ENCODE data around the gene DPYD.

The DPYD gene

DNA sequence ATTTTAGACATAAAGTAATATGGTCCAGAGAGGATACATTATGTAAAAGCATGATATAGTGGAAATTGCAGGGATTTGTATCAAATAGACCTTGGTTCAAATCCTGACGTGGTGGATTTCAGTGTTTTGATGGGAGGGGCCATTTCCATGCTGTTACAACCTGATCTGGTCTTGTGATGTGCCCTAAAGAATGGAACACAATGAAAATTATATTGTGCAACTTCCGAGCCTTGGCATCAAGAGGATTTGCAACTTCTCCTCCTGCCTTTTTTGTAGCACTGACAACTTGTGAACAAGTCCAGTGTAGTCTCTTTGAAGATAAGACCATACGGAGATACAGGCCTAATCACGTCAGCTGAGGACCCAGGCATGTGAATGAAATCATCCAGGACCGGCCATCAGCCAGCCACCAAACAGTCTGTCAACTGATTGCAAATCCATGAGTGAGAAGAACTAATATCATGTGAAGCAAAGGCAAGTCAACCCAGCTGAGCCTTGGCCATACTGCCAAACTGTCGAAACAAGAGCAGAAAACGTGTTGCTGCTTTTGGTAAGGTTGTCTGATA, 412.1 kb downstream of the DPYD start:
- no peak for DNase-seq

DNA sequence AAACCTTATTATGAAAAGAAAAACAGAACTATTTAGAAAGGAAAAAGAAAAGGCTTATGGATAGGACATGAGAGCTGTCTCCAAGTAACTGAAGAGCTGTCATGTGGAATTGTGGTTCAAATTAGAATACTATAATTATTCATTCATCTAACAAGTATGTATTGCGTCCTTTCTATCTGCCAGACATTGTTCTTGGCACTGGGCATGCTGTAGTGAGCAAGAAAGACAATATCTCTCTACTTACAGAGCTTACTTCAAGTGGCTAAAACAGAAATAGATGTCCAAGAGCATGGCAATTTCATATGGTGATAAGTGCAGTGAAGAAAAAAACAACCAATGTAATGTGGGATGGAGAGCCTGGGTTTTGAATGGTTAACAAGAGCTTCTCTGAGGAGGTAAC, 413.0 kb downstream of the DPYD start:
- no peak for DNase-seq

DNA sequence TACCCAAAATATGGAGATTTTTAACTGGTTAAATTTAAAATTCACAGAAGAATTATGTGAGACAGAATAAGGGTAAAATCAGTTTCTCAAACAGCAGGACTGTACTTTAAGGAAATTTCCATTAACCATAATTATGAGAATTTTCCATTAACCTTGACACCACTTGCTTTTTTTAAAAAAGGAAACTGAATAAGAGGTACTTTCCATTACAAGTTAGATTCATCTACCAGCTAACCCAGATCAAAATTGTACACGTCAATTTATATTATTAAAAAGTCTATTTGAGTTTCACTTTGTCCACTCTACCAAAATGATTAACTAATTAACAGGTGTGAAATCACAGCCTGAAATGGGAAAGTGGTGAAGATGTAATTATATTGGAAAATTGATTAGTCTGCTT, 414.5 kb downstream of the DPYD start:
- DNase-seq: no peak

- no peak for DNase-seq
Observed at GRCh38 chr1:97505816-97506215, 415.0 kb downstream of the DPYD start.

DNA sequence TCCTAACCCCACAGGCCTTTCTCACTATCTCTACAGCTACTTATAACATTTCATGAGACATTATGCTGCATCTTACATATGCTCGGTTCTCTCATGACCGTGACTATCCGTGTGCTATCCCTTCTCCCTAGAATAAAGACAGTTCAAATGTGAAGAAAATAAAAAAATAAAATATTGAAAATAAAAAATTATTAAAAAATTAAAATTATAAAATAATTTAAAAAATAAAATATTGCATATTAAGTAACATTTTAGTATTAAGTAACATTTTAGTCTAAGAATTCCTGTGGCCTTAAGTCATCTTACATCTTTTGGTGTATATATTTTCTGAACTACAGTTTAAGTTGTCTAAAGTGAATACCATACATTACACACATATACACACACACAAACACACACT, 415.5 kb downstream of the DPYD start:
- DNase-seq: no peak

- no peak for DNase-seq
Observed at GRCh38 chr1:97502360-97502759, 418.5 kb downstream of the DPYD start.

GRCh38 chr1:97501628-97502027, 419.2 kb downstream of the DPYD start:
- no peak for DNase-seq

GRCh38 chr1:97500760-97501159, 420.1 kb downstream of the DPYD start:
- DNase-seq: no peak

DNA sequence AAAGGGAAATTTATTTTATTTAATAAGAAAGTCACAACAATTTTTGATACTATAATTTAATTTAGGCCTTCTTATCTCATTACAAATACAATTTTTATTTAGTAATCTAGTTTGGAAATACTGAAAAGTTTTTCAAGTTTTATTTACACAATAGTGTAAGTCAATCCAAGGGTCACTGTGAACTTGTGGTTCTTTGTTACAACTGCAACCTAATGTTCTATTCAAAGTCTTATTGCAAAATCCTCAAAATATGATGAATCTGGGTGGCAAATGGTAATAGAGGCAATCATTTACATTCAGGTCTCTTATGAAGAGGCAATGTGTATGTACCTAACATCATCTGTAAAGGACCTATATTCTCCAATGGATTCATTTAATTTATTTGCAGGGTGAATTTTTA, 421.2 kb downstream of the DPYD start:
- no peak for DNase-seq

GRCh38 chr1:97489834-97490233, 431.0 kb downstream of the DPYD start:
- no peak for DNase-seq

DNA sequence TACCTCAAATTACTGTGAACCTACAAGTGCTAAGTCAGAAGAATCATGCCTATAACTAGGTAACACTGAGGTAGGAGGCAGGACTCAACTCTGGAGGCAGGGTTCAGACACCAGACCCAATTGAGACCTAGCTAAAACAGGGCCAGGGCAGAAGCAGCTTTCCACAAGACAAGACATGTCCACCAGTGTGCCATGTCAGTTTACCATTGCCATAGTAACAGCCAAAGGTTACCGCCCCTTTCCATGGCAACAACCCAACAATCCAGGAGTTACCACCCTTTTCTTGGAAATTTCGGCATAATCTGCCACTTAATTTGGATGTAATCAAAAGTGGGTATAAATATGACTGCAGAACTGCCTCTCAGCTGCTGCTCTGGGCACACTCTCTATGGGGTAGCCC, 432.3 kb downstream of the DPYD start:
- DNase-seq: no peak

DNA sequence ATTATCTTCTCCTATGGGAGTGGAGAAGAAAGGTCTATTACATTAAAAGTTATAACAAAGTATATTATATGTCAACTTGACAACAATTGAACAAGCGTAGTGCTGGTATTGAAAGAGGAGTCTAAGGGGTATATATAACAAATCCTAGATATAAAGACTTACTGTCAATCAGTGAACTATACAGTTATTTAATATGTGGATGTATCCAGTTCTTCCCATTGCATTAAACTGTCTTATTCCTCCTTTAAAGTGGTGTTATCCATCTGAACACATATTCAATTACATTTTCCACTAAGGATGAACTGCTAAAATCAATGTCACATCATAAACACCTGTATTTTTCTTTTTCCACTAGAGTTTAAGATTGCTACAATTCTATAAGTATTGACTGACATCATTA, 438.8 kb downstream of the DPYD start:
- DNase-seq: no peak

DNA sequence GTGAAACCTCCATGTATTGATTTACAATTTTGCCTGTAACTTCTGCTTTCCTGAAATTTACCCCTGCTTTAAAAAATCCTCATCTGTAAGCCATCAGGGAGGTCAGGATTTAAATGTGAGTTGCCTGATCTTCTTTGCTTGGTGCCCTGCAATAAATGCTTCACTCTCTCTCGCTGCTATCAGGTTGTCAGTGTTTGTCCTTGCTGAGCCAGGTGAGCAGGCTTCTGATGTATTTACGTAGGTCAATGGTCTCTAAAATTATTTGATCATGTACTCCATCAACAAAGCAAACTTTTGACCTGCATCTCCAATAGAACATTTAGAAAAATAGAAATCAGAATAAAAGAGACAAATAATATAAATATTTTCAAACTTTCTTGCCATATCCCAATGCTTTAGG, 453.4 kb downstream of the DPYD start:
- no peak for DNase-seq

DNA sequence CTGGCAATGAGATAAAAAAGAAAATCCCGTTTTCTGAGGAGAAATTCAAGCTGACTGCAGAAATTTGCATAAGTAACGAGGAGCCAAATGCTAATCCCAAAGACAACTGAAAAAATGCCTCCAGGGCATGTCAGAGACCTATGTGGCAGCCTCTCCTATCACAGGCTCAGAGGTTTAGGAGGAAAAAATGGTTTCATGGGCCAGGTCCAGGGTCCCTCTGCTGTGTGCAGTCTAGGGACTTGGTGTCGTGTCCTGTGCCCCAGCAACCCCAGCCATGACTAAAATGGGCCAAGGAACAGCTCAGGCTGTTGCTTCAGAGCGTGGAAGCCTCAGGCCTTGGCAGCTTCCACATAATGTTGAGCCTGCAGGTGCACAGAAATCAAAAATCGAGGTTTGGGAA, 456.5 kb downstream of the DPYD start:
- no peak for DNase-seq

DNA sequence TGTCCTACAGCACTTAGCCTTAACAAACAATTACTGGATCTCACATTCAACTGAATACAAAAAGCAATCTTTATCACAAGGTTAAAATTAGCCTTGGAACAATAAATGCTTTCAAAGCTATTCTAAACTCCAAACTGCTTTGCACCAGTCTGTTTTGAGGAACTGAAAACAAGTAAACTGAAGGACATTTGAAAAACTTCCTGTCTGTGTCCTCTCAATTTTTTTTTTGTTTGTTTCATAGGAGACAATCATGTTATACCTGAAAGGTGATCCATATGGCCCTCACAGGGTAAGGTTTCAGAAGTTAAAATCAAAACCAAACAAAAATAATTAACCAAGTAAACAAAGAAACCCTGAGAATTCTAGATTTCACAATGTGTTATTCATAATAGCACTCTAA, 459.1 kb downstream of the DPYD start:
- DNase-seq: no peak

DNA sequence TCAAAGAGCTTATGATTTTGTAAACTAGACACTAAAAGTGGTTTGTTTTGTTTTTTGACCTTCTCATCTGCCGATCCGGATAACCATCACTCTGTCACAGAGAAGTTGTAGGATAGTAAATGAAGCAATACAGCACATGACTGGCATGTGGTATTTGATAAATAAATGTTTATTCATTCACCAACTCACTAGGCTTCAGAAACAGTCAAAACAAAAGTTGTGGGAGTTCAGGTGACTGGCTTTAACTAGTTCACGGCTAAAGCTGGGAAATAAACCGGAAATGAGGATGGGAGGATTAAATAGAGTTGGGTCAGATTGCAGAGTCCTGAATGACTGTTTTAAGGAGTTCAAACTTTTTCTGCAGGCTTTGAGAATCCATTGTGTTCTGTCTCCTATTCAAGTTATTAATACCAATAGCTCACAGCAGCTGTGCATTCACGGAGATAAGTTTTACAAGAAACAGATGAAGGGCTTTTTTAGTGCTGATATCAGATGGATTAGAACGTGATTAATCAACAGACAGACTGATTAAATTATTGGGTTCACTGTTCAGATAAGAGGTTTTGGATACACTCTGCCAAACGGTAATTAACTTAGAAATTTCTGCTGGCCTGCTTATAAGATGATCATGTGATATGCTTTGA, 463.3 kb downstream of the DPYD start:
- DNase-seq: no peak

DNA sequence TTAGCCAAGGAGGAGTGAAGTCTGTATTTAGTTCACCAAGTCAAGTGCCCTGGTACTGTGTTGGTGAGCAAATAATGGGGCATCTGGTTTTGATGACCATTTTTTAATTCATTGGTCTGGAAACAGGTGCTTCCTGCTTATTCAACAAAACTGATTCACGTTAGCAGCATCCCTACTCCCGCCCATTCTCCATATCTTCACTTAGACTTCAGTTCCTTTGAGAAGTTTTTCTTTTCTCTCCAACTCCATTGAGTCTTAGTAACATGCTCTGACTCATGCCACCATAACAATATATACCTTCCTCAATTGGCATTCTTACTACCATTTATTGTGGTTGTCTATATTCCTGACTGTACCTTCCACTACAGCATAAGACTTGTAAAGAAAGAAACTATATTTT, 468.9 kb downstream of the DPYD start:
- no peak for DNase-seq

GRCh38 chr1:97451046-97451826, 469.6 kb downstream of the DPYD start:
- DNase-seq: no peak

DNA sequence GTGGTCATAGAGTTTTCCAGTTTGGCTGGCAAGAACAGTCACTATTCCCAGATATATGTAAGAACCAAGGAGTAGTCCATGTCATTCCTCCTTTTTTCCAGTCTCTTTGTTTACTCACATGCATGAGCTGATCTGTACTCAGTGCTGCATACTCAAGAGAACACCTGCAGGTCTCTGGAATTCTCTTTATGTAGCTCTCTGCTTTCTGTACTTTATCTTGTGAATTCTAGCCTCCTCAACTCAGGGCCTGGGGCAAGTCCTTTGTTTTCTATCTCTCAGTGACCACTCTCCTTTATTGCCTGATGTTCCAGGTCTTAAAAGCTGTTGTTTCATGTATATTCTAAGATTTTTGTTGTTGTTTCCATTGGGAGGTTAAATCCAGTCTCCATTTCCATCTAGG, 478.9 kb downstream of the DPYD start:
- no peak for DNase-seq

DNA sequence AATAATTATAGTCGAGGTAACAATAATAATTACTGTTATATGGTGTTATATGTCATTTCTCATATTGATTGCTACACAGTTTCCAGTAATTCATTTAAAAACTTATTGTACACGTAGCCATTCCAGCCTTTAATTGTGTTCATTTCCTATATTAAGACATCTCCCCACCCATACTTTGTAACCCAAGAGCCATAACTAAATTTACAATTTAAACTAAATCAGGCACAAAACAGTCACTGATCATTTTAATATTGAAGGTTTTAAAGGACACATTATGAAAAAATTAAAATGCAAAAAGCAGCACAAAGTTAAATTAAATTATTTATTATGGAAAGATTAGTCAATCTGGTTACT, 487.0 kb downstream of the DPYD start:
- no peak for DNase-seq

GRCh38 chr1:97433094-97433823, 487.6 kb downstream of the DPYD start:
- DNase-seq: no peak

GRCh38 chr1:97427371-97427770, 493.5 kb downstream of the DPYD start:
- no peak for DNase-seq

- DNase-seq: no peak
Observed at GRCh38 chr1:97424209-97424608, 496.6 kb downstream of the DPYD start.

DNA sequence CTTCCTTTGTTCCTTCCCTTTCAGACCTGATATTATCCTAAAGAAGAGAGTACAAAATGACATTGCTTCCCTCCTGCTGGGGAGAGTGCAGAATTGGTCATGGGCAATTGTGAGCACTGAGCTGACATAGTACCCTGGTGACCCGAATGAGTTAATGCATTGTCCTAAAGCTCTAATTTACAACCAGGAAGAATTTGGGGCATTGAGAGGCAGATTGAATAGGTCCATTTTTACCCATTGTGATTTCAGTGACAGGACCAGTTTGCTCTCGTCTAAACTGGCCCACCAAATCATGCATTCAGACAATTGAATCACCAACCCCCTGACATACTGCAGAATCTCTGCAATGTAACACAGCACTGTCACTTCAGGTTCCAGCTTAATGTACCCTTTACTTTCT, 497.4 kb downstream of the DPYD start:
- DNase-seq: no peak

Data from Kasumi-1 (cell line).